Upper lobe of right lung (tissue), 1 donor: Measurements from ENCODE around the gene IL5RA. TPM values are rescaled to one million over a fixed set of nuclear protein-coding genes. Genes with fewer than 3 reads are reported as not detected.

Experiments
- ATAC-seq: fragments of 200-7000 bp; cut with Tn5 transposase; one replicate; pipeline ENCODE4 v1.9.1; 2020; ENCODE audit warnings: mild to moderate bottlenecking, moderate library complexity
- DNase-seq: peaks from one replicate; pipeline ENCODE4 v3.0.0-alpha.2; 2020
- H3K27ac ChIP-seq: fragments of 200-600 bp; one replicate; pipeline ENCODE4 v1.8.0; 2022
- H3K27me3 ChIP-seq: fragments of 200-600 bp; one replicate; pipeline ENCODE4 v1.8.0; 2022; ENCODE audit warnings: mild to moderate bottlenecking
- H3K36me3 ChIP-seq: fragments of 200-600 bp; one replicate; pipeline ENCODE4 v1.8.0; 2022
- H3K4me1 ChIP-seq: fragments of 200-600 bp; one replicate; pipeline ENCODE4 v1.8.0; 2022
- H3K4me3 ChIP-seq: fragments of 200-600 bp; one replicate; pipeline ENCODE4 v1.8.0; 2022; ENCODE audit warnings: mild to moderate bottlenecking
- H3K9me3 ChIP-seq: fragments of 200-600 bp; one replicate; pipeline ENCODE4 v1.8.0; 2022
- intact Hi-C: fragments of 100-400 bp; cut with DNase I; formaldehyde crosslinking; loops from one replicate; pipeline ENCODE4 v1.11.0; 2022
- total RNA-seq: library from RNA; stranded (reverse); fragmentation: NEBNext Ultra II Directional; extraction: Animal tissue kit (Norgen Biotek cat#: 25700); gene quantifications from one replicate; pipeline ENCODE4 v1.2.1, GENCODE V29; 2021
- TF ChIP-seq, protein P1 (sequence below): fragments of 200-600 bp; IDR thresholded peaks from one replicate; pipeline ENCODE4 v1.8.0; 2022; ENCODE audit warnings: antibody characterized with exemption
- donor health status: DM: no; HTN: yes; CAD: no; lungs with severe emphysema.

IL5RA gene
- total RNA-seq, 1 donor from 2014 or later = 0.69 TPM

DNA sequence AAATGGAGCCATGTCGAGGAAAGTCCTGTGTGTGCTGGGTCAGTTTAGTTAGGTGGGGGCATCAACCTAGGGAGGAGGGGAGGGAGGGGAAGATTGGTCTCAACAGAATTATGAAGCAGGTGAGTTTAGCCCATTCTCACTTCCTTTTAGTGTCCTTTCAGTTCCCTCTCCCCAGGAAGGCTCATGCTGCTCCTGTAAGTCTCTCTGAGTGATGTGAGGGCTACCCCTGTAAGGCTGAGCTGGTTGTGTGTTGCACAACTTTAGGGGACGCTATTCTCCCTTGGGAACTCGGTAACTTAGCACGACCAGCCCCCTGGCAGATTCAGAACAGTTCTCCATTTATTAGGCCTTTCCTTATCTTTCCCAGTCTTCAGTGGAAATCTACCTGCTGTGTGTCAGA lies 21.2 kb downstream of the IL5RA start:
- no peak overlapping the region for H3K27ac ChIP-seq
- no peaks in the 10 kb centered on the region for H3K36me3 ChIP-seq
- no peak for ATAC-seq
- H3K4me1 ChIP-seq = no peaks in the 10 kb centered on the region
- TF ChIP-seq, protein P1, sequence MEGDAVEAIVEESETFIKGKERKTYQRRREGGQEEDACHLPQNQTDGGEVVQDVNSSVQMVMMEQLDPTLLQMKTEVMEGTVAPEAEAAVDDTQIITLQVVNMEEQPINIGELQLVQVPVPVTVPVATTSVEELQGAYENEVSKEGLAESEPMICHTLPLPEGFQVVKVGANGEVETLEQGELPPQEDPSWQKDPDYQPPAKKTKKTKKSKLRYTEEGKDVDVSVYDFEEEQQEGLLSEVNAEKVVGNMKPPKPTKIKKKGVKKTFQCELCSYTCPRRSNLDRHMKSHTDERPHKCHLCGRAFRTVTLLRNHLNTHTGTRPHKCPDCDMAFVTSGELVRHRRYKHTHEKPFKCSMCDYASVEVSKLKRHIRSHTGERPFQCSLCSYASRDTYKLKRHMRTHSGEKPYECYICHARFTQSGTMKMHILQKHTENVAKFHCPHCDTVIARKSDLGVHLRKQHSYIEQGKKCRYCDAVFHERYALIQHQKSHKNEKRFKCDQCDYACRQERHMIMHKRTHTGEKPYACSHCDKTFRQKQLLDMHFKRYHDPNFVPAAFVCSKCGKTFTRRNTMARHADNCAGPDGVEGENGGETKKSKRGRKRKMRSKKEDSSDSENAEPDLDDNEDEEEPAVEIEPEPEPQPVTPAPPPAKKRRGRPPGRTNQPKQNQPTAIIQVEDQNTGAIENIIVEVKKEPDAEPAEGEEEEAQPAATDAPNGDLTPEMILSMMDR = no peak
- H3K27me3 ChIP-seq = no peaks in the 10 kb centered on the region
- no peaks in the 10 kb centered on the region for H3K9me3 ChIP-seq
- intact Hi-C loops = no loop called here
- DNase-seq = no peak
- no peak overlapping the region for H3K4me3 ChIP-seq

DNA sequence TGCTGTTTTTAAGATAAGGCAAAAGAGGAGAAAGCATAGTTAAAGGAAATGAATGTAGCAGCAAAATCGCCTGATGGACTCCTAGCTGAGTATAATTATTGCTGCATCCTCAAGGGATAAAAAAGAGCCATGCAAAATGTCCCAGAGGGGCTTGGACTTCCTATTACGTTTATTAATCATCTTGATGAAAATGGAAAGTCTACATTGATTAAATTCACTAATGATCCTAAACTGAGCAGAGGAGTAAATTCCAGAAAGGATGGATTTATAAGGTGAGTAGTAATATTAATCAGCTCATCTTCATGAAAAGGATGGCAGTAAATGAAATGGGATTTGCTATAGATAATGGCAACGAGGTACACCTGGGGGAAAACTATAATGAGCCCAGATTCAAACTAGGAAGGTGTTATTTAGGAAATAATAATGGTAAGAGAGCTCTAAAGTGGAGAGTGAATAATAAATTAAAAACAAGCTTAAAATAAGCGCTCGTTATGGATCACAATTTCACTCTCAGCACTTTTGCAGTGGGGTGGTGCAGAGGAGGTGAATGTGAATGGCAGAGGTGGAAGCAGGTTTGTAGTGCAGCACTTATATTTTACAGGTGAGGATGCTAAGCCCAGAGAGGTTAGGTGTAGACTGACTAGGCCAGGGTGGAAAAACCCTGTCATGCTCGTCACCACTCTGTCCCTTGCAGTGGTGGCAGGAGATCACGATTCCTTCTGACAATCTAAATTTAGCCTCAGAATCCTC lies 22.3 kb downstream of the IL5RA start:
- H3K9me3 ChIP-seq = no peaks in the 10 kb centered on the region
- TF ChIP-seq, protein P1 = no peak
- no peak overlapping the region for H3K27ac ChIP-seq
- intact Hi-C loops = no loop called here
- no peaks in the 10 kb centered on the region for H3K4me1 ChIP-seq
- no peak for ATAC-seq
- no peaks in the 10 kb centered on the region for H3K27me3 ChIP-seq
- no peak overlapping the region for H3K4me3 ChIP-seq
- DNase-seq = no peak
- no peaks in the 10 kb centered on the region for H3K36me3 ChIP-seq

- TF ChIP-seq, protein P1 = no peak
- Histone ChIP-seq H3K4me1 (no peaks in the 10 kb centered on the region), H3K4me3 (no peak overlapping the region), H3K36me3 (no peaks in the 10 kb centered on the region), H3K27me3 (no peaks in the 10 kb centered on the region), H3K27ac (no peak overlapping the region), H3K9me3 (no peaks in the 10 kb centered on the region)
- DNase-seq = no peak
- intact Hi-C loops = no loop called here
- ATAC-seq = no peak
Measured at GRCh38 chr3:3087279-3087678, 22.9 kb downstream of the IL5RA start.

DNA sequence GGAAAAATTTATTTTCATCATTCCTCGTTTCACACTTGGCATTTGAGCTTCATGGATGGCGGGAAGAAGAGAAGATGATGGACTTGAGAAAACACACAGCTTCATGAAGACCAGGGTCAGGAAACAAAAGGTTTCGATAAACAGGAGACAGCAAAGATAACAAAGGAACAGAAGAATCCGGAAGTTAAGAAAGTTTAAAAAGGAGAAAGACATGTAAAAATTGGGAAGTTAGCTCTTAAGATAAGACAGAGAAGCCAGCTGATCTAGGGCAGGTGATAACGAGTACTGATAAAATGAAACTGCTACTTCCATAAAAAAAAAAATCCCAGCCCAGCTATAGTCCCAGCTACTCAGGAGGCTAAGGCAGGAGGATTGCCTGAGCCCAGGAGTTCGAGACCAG lies 23.9 kb downstream of the IL5RA start:
- Histone ChIP-seq H3K27ac (no peak overlapping the region), H3K4me1 (no peaks in the 10 kb centered on the region), H3K9me3 (no peaks in the 10 kb centered on the region), H3K4me3 (no peak overlapping the region), H3K36me3 (no peaks in the 10 kb centered on the region), H3K27me3 (no peaks in the 10 kb centered on the region)
- no peak for ATAC-seq
- TF ChIP-seq, protein P1 = no peak
- intact Hi-C loops = no loop called here
- DNase-seq = no peak

GRCh38 chr3:3085782-3086181 lies 24.4 kb downstream of the IL5RA start:
- ATAC-seq (no peak), DNase-seq (no peak)
- intact Hi-C loops = no loop called here
- Histone ChIP-seq H3K4me1 (no peaks in the 10 kb centered on the region), H3K27ac (no peak overlapping the region), H3K36me3 (no peaks in the 10 kb centered on the region), H3K9me3 (no peaks in the 10 kb centered on the region), H3K27me3 (no peaks in the 10 kb centered on the region), H3K4me3 (no peak overlapping the region)
- TF ChIP-seq, protein P1 = no peak

GRCh38 chr3:3084890-3085289 lies 25.3 kb downstream of the IL5RA start:
- TF ChIP-seq, protein P1 = no peak
- H3K4me3 ChIP-seq = no peak overlapping the region
- intact Hi-C loops = no loop called here
- ATAC-seq (no peak), DNase-seq (no peak)
- no peaks in the 10 kb centered on the region for H3K4me1 ChIP-seq
- no peak overlapping the region for H3K27ac ChIP-seq
- no peaks in the 10 kb centered on the region for H3K27me3 ChIP-seq
- no peaks in the 10 kb centered on the region for H3K36me3 ChIP-seq
- no peaks in the 10 kb centered on the region for H3K9me3 ChIP-seq
